HepG2 (cell line): Measurements from ENCODE around the gene ALKBH5. TPM values are rescaled to one million over a fixed set of nuclear protein-coding genes. Genes with fewer than 3 reads are reported as not detected.

Source experiments
- ARID3A ChIP-seq: IDR thresholded peaks from 2 replicates; pipeline ENCODE4 v1.6.1; 2012; ENCODE audit warnings: low read depth, low read length, improper control_type of control experiment
- ATF6 ChIP-seq: sonication (generic); formaldehyde crosslinking; conservative IDR thresholded peaks from 2 replicates; pipeline ENCODE4 v1.4.0; 2020; ENCODE audit warnings: missing genetic modification reagents
- ESRRA ChIP-seq: sonication (generic); formaldehyde crosslinking; IDR thresholded peaks from 2 replicates; pipeline ENCODE4 v1.5.1; 2020; ENCODE audit warnings: mild to moderate bottlenecking, low read depth, missing genetic modification reagents
- ETV6 ChIP-seq: sonication (generic); formaldehyde crosslinking; conservative IDR thresholded peaks from 2 replicates; pipeline ENCODE4 v1.4.0; 2020; ENCODE audit warnings: missing genetic modification reagents
- FOSL2 ChIP-seq: sonication (generic); formaldehyde crosslinking; IDR thresholded peaks from 2 replicates; pipeline ENCODE4 v1.4.0; 2020; ENCODE audit warnings: missing genetic modification reagents
- FOXK1 ChIP-seq: sonication (generic); formaldehyde crosslinking; IDR thresholded peaks from 2 replicates; pipeline ENCODE4 v1.4.0; 2020; ENCODE audit warnings: low read depth, missing genetic modification reagents, borderline replicate concordance
- KLF13 ChIP-seq: sonication (generic); formaldehyde crosslinking; IDR thresholded peaks from 2 replicates; pipeline ENCODE4 v1.4.0; 2020; ENCODE audit warnings: mild to moderate bottlenecking, missing genetic modification reagents
- MEIS2 ChIP-seq: sonication (generic); formaldehyde crosslinking; IDR thresholded peaks from 2 replicates; pipeline ENCODE4 v1.9.0; 2021; ENCODE audit warnings: mild to moderate bottlenecking, missing genetic modification reagents
- MXD4 ChIP-seq: IDR thresholded peaks from 2 replicates; pipeline ENCODE4 v1.6.1; 2016; ENCODE audit warnings: mild to moderate bottlenecking, missing biosample characterization, missing genetic modification reagents
- PTBP1 ChIP-seq: fragments of 200-400 bp; formaldehyde crosslinking; IDR thresholded peaks from 2 replicates; pipeline ENCODE4 v1.6.1; 2018; ENCODE audit warnings: low read length, low read depth; ENCODE audit not compliant: poor library complexity, severe bottlenecking
- REL ChIP-seq: sonication (generic); formaldehyde crosslinking; conservative IDR thresholded peaks from 2 replicates; pipeline ENCODE4 v1.8.0; 2022; ENCODE audit warnings: mild to moderate bottlenecking, missing genetic modification reagents, moderate library complexity
- UBTF ChIP-seq: sonication (generic); formaldehyde crosslinking; IDR thresholded peaks from 2 replicates; pipeline ENCODE4 v1.4.0; 2020; ENCODE audit warnings: mild to moderate bottlenecking, missing genetic modification reagents
- ZBTB14 ChIP-seq: sonication (generic); formaldehyde crosslinking; IDR thresholded peaks from 2 replicates; pipeline ENCODE4 v1.4.0; 2020; ENCODE audit warnings: missing genetic modification reagents
- ZBTB7B ChIP-seq: sonication (generic); formaldehyde crosslinking; IDR thresholded peaks from 2 replicates; pipeline ENCODE4 v1.4.0; 2020; ENCODE audit warnings: missing genetic modification reagents
- ZC3H4 ChIP-seq: sonication (generic); formaldehyde crosslinking; IDR thresholded peaks from 2 replicates; pipeline ENCODE4 v1.4.0; 2020; ENCODE audit warnings: missing genetic modification reagents, borderline replicate concordance
- ZFP1 ChIP-seq: IDR thresholded peaks from 2 replicates; pipeline ENCODE4 v1.6.1; 2016
- ZFP82 ChIP-seq: sonication (generic); formaldehyde crosslinking; IDR thresholded peaks from 2 replicates; pipeline ENCODE4 v1.5.1; 2020; ENCODE audit warnings: mild to moderate bottlenecking, missing genetic modification reagents, borderline replicate concordance
- ZGPAT ChIP-seq: IDR thresholded peaks from 2 replicates; pipeline ENCODE4 v1.6.1; 2016; ENCODE audit warnings: mild to moderate bottlenecking
- ZNF253 ChIP-seq: sonication (generic); formaldehyde crosslinking; IDR thresholded peaks from 2 replicates; pipeline ENCODE4 v1.8.0; 2022; ENCODE audit warnings: mild to moderate bottlenecking, missing genetic modification reagents, borderline replicate concordance
- ZNF7 ChIP-seq: IDR thresholded peaks from 2 replicates; pipeline ENCODE4 v1.6.1; 2016; ENCODE audit warnings: missing biosample characterization, missing genetic modification reagents
- ZZZ3 ChIP-seq: sonication (generic); formaldehyde crosslinking; IDR thresholded peaks from 2 replicates; pipeline ENCODE4 v1.4.0; 2020; ENCODE audit warnings: missing genetic modification reagents, mild to moderate bottlenecking, borderline replicate concordance
- polyA plus RNA-seq, 8 experiments: library from polyadenylated mRNA; depleted of rRNA in 3 of 8; stranded (reverse) in 7 of 8; unstranded in 1 of 8; fragments of >200 nt; fragmentation: Illumina TruSeq in 4 of 8; extraction: Trizol in 4 of 8; gene quantifications; 2 replicates each; pipeline versions ENCODE4 v1.2.1 to v1.2.3, GENCODE V29; 2011 to 2016; ENCODE audit warnings: low read depth in 4 of 8, missing spikeins in 1 of 8, mixed read lengths in 1 of 8; ENCODE audit not compliant: insufficient read depth in 1 of 8
- total RNA-seq, 5 experiments: library from RNA; depleted of rRNA; stranded (reverse); fragments of >200 nt; fragmentation: Illumina TruSeq; extraction: Trizol; gene quantifications; 2 replicates each; pipeline ENCODE4 v1.2.3, GENCODE V29; 2016; ENCODE audit warnings: low read depth in 1 of 5

The ALKBH5 gene
- total and polyA plus RNA-seq, 2 of the 13 experiments (the other 11 are each of a cell fraction or from before 2014, with no cell fraction given): 68.9 to 76.9 TPM

- no peak for TF ChIP-seq PTBP1
- TF ChIP-seq ARID3A: no peak
- TF ChIP-seq ESRRA (CRISPR knock-in tag): peak; percentile 69; the same call in 1 of the 2 replicates
- TF ChIP-seq FOXK1: no peak
- peak; percentile 58; the same call in 1 of the 2 replicates for TF ChIP-seq UBTF (CRISPR knock-in tag)
- TF ChIP-seq ETV6: no peak
- TF ChIP-seq MEIS2 (CRISPR knock-in tag): no peak
- TF ChIP-seq MXD4 (CRISPR knock-in tag): no peak
- TF ChIP-seq FOSL2 (CRISPR knock-in tag): no peak
- TF ChIP-seq REL (CRISPR knock-in tag): no peak
- peak; percentile 82; the same call in 1 of the 2 replicates for TF ChIP-seq ZBTB7B (CRISPR knock-in tag)
- TF ChIP-seq ZC3H4 (CRISPR knock-in tag): no peak
- TF ChIP-seq ZFP1 (CRISPR knock-in tag): no peak
- peak; percentile 51 for TF ChIP-seq ZGPAT (CRISPR knock-in tag)
- TF ChIP-seq ZNF253 (CRISPR knock-in tag): no peak
- no peak for TF ChIP-seq ATF6
- TF ChIP-seq ZZZ3: no peak
- no peak for TF ChIP-seq ZNF7 (CRISPR knock-in tag)
- TF ChIP-seq KLF13 (CRISPR knock-in tag): no peak
- no peak for TF ChIP-seq ZFP82 (CRISPR knock-in tag)
- no peak for TF ChIP-seq ZBTB14
Observed at GRCh38 chr17:18138065-18138749, 45.4 kb upstream of the ALKBH5 start (continued).
